22Rv1 (cell line): Measurements from ENCODE around the gene CDK5.

ENCODE experiments used
- CTCF ChIP-seq: fragments of 450-650 bp; IDR thresholded peaks from 2 replicates; pipeline ENCODE4 v1.5.1; 2017; ENCODE audit warnings: mild to moderate bottlenecking
- ZFX ChIP-seq: fragments of 450-650 bp; IDR thresholded peaks from 2 replicates; pipeline ENCODE4 v1.6.1; 2017; ENCODE audit warnings: antibody characterized with exemption, borderline replicate concordance

- no peak for TF ChIP-seq CTCF
- no peak for TF ChIP-seq ZFX
Measured at GRCh38 chr7:151035902-151036301, 21.8 kb downstream of the CDK5 start.
